Measurements from ENCODE around the gene GNA12.
A peak's percentile ranks its signal among the peaks of the same experiment; 100 is the strongest.

Gene GNA12

GRCh38 chr7:2864999-2865670 is 21.0 kb upstream of the GNA12 start:
- no peaks in the 10 kb centered on the region for H3K36me3 ChIP-seq (replicated peaks in 1 of 2; ENCODE audit: control insufficient read depth in 2 of 2, insufficient read depth in 2 of 2, low read length in 2 of 2)
- H3K9me3 ChIP-seq (replicated peaks in 1 of 2; ENCODE audit: control insufficient read depth in 2 of 2, insufficient read depth in 1 of 2, low read depth in 1 of 2, low read length in 2 of 2) = no peaks in the 10 kb centered on the region
- H3K4me3 ChIP-seq (ENCODE audit: low read length in 2 of 2) = no peak overlapping the region
- H3K4me2 ChIP-seq (ENCODE audit: insufficient read depth, low read length, poor library complexity, severe bottlenecking) = no peak overlapping the region
- H3K18ac ChIP-seq (ENCODE audit: low read length) = peak overlapping the region; percentile 73
- H2AFZ ChIP-seq (ENCODE audit: low read length) = peak overlapping the region; percentile 31
- no peak overlapping the region for H4K91ac ChIP-seq (ENCODE audit: low read depth, low read length, poor library complexity)
- H2BK120ac ChIP-seq (ENCODE audit: low read depth, low read length) = peak overlapping the region; percentile 6
- H2BK12ac ChIP-seq (ENCODE audit: low read length) = no peak overlapping the region
- H2AK5ac ChIP-seq (ENCODE audit: low read depth, low read length) = peak overlapping the region; percentile 59
- no peak overlapping the region for H3K14ac ChIP-seq (ENCODE audit: low read length)
- no peak overlapping the region for H3K9ac ChIP-seq (ENCODE audit: low read depth, low read length, poor library complexity)
- H3K4me1 ChIP-seq (ENCODE audit: control insufficient read depth in 2 of 2, insufficient read depth in 1 of 2, low read depth in 1 of 2, low read length in 2 of 2) = peaks cover 3 to 12% of the 10 kb centered on the region in 2 donors
- no peak overlapping the region for H3K27ac ChIP-seq (replicated peaks; ENCODE audit: low read length)
- peak overlapping the region; percentile 17 for H3K23ac ChIP-seq (ENCODE audit: low read depth, low read length, poor library complexity)
- no peaks in the 10 kb centered on the region for H3K27me3 ChIP-seq (ENCODE audit: control insufficient read depth in 3 of 3, insufficient read depth in 3 of 3, low read depth in 1 of 3, low read length in 3 of 3)
- WGBS, 2 donors (ENCODE audit: extremely low coverage in 2 of 2, insufficient read length in 2 of 2, insufficient replicate concordance in 1 of 2) = no CpG with 5 or more reads among the region's 17 CpGs
- peak; percentile 82 for DNase-seq (ENCODE audit: low spot score)
- no peak overlapping the region for H2BK5ac ChIP-seq (ENCODE audit: low read length)
- no peak overlapping the region for H4K8ac ChIP-seq (ENCODE audit: low read depth, low read length)
- no peak overlapping the region for H3K4ac ChIP-seq (ENCODE audit: low read length)
- H2BK15ac ChIP-seq (ENCODE audit: low read length) = peak overlapping the region; percentile 45
- H3K79me1 ChIP-seq (ENCODE audit: low read depth, low read length) = no peaks in the 10 kb centered on the region

GRCh38 chr7:2864204-2864985 is 20.3 kb upstream of the GNA12 start:
- Histone ChIP-seq H3K36me3 (replicated peaks in 1 of 2; ENCODE audit: control insufficient read depth in 2 of 2, insufficient read depth in 2 of 2, low read length in 2 of 2) (no peaks in the 10 kb centered on the region), H2BK120ac (ENCODE audit: low read depth, low read length) (no peak overlapping the region), H2BK12ac (ENCODE audit: low read length) (no peak overlapping the region), H3K14ac (ENCODE audit: low read length) (no peak overlapping the region), H2BK5ac (ENCODE audit: low read length) (no peak overlapping the region), H2BK15ac (ENCODE audit: low read length) (no peak overlapping the region), H3K4ac (ENCODE audit: low read length) (no peak overlapping the region), H2AFZ (ENCODE audit: low read length) (peak overlapping the region; percentile 85), H2AK5ac (ENCODE audit: low read depth, low read length) (no peak overlapping the region), H3K4me1 (ENCODE audit: control insufficient read depth in 2 of 2, insufficient read depth in 1 of 2, low read depth in 1 of 2, low read length in 2 of 2) (peaks cover 3 to 12% of the 10 kb centered on the region in 2 donors), H4K91ac (ENCODE audit: low read depth, low read length, poor library complexity) (no peak overlapping the region), H3K4me2 (ENCODE audit: insufficient read depth, low read length, poor library complexity, severe bottlenecking) (no peak overlapping the region), H3K27ac (replicated peaks; ENCODE audit: low read length) (no peak overlapping the region), H3K9me3 (replicated peaks in 1 of 2; ENCODE audit: control insufficient read depth in 2 of 2, insufficient read depth in 1 of 2, low read depth in 1 of 2, low read length in 2 of 2) (no peaks in the 10 kb centered on the region), H3K27me3 (ENCODE audit: control insufficient read depth in 3 of 3, insufficient read depth in 3 of 3, low read depth in 1 of 3, low read length in 3 of 3) (no peaks in the 10 kb centered on the region), H3K4me3 (ENCODE audit: low read length in 2 of 2) (no peak overlapping the region), H3K79me1 (ENCODE audit: low read depth, low read length) (no peaks in the 10 kb centered on the region), H3K9ac (ENCODE audit: low read depth, low read length, poor library complexity) (no peak overlapping the region), H4K8ac (ENCODE audit: low read depth, low read length) (no peak overlapping the region), H3K23ac (ENCODE audit: low read depth, low read length, poor library complexity) (no peak overlapping the region), H3K18ac (ENCODE audit: low read length) (no peak overlapping the region)
- WGBS, 2 donors (ENCODE audit: extremely low coverage in 2 of 2, insufficient read length in 2 of 2, insufficient replicate concordance in 1 of 2) = no CpG with 5 or more reads among the region's 12 CpGs
- no peak for DNase-seq (ENCODE audit: low spot score)

DNA sequence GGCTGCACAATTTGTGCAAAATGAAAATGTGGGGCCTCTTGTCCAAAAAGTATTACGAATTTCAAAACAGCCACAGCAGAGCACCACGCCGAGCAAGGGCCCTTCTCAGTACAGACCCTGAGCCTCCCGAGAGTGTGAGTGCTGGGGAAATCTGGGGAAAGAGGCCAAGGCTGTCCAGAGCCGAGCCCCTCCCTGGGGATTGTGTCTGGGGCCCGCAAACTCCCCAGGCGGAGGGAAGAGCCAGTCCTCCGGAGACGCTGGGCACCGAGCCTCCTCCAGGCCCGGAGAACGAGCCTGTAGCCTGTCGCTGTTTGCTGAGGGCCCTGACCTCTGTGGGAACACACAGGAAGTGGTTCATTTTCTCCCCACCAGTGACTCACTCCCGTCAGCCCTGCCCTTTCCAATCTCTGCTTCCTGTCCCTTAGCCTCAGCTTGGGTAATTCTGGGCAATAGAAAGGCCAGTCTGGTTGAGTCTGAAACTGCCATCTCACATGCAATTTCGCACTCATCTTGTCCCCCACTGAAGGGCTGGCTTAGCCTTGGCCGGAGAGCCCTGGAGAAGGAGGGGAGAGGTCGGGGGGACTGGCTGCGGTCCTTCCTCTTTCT is 19.5 kb upstream of the GNA12 start:
- Histone ChIP-seq H3K4ac (ENCODE audit: low read length) (no peak overlapping the region), H3K79me1 (ENCODE audit: low read depth, low read length) (no peaks in the 10 kb centered on the region), H2BK120ac (ENCODE audit: low read depth, low read length) (no peak overlapping the region), H2BK5ac (ENCODE audit: low read length) (no peak overlapping the region), H3K36me3 (replicated peaks in 1 of 2; ENCODE audit: control insufficient read depth in 2 of 2, insufficient read depth in 2 of 2, low read length in 2 of 2) (no peaks in the 10 kb centered on the region), H2BK15ac (ENCODE audit: low read length) (no peak overlapping the region), H3K4me1 (ENCODE audit: control insufficient read depth in 2 of 2, insufficient read depth in 1 of 2, low read depth in 1 of 2, low read length in 2 of 2) (peaks cover 3 to 12% of the 10 kb centered on the region in 2 donors), H3K18ac (ENCODE audit: low read length) (no peak overlapping the region), H3K9ac (ENCODE audit: low read depth, low read length, poor library complexity) (no peak overlapping the region), H3K4me2 (ENCODE audit: insufficient read depth, low read length, poor library complexity, severe bottlenecking) (no peak overlapping the region), H3K27ac (replicated peaks; ENCODE audit: low read length) (no peak overlapping the region), H4K91ac (ENCODE audit: low read depth, low read length, poor library complexity) (peak overlapping the region; percentile 90), H4K8ac (ENCODE audit: low read depth, low read length) (no peak overlapping the region), H2BK12ac (ENCODE audit: low read length) (no peak overlapping the region), H3K14ac (ENCODE audit: low read length) (no peak overlapping the region), H3K4me3 (ENCODE audit: low read length in 2 of 2) (no peak overlapping the region), H3K9me3 (replicated peaks in 1 of 2; ENCODE audit: control insufficient read depth in 2 of 2, insufficient read depth in 1 of 2, low read depth in 1 of 2, low read length in 2 of 2) (no peaks in the 10 kb centered on the region), H3K23ac (ENCODE audit: low read depth, low read length, poor library complexity) (no peak overlapping the region), H3K27me3 (ENCODE audit: control insufficient read depth in 3 of 3, insufficient read depth in 3 of 3, low read depth in 1 of 3, low read length in 3 of 3) (no peaks in the 10 kb centered on the region), H2AK5ac (ENCODE audit: low read depth, low read length) (peak overlapping the region; percentile 8), H2AFZ (ENCODE audit: low read length) (peak overlapping the region; percentile 85)
- DNase-seq (ENCODE audit: low spot score) = no peak
- WGBS, 2 donors (ENCODE audit: extremely low coverage in 2 of 2, insufficient read length in 2 of 2, insufficient replicate concordance in 1 of 2) = no CpG with 5 or more reads among the region's 18 CpGs

- H3K4me1 ChIP-seq (ENCODE audit: control insufficient read depth in 2 of 2, insufficient read depth in 1 of 2, low read depth in 1 of 2, low read length in 2 of 2) = peaks cover 3 to 12% of the 10 kb centered on the region in 2 donors
- no peak overlapping the region for H3K4me3 ChIP-seq (ENCODE audit: low read length in 2 of 2)
- DNase-seq (ENCODE audit: low spot score) = no peak
- no peak overlapping the region for H3K4me2 ChIP-seq (ENCODE audit: insufficient read depth, low read length, poor library complexity, severe bottlenecking)
- no peaks in the 10 kb centered on the region for H3K9me3 ChIP-seq (replicated peaks in 1 of 2; ENCODE audit: control insufficient read depth in 2 of 2, insufficient read depth in 1 of 2, low read depth in 1 of 2, low read length in 2 of 2)
- H2BK120ac ChIP-seq (ENCODE audit: low read depth, low read length) = no peak overlapping the region
- H3K79me1 ChIP-seq (ENCODE audit: low read depth, low read length) = no peaks in the 10 kb centered on the region
- H2AFZ ChIP-seq (ENCODE audit: low read length) = peak overlapping the region; percentile 85
- no peak overlapping the region for H2BK12ac ChIP-seq (ENCODE audit: low read length)
- no peak overlapping the region for H4K91ac ChIP-seq (ENCODE audit: low read depth, low read length, poor library complexity)
- no peak overlapping the region for H3K23ac ChIP-seq (ENCODE audit: low read depth, low read length, poor library complexity)
- H2AK5ac ChIP-seq (ENCODE audit: low read depth, low read length) = no peak overlapping the region
- H3K27ac ChIP-seq (replicated peaks; ENCODE audit: low read length) = no peak overlapping the region
- H3K9ac ChIP-seq (ENCODE audit: low read depth, low read length, poor library complexity) = no peak overlapping the region
- H4K8ac ChIP-seq (ENCODE audit: low read depth, low read length) = no peak overlapping the region
- H3K27me3 ChIP-seq (ENCODE audit: control insufficient read depth in 3 of 3, insufficient read depth in 3 of 3, low read depth in 1 of 3, low read length in 3 of 3) = no peaks in the 10 kb centered on the region
- no peak overlapping the region for H2BK15ac ChIP-seq (ENCODE audit: low read length)
- no peaks in the 10 kb centered on the region for H3K36me3 ChIP-seq (replicated peaks in 1 of 2; ENCODE audit: control insufficient read depth in 2 of 2, insufficient read depth in 2 of 2, low read length in 2 of 2)
- H3K18ac ChIP-seq (ENCODE audit: low read length) = peak overlapping the region; percentile 65
- no peak overlapping the region for H3K14ac ChIP-seq (ENCODE audit: low read length)
- WGBS, 2 donors (ENCODE audit: extremely low coverage in 2 of 2, insufficient read length in 2 of 2, insufficient replicate concordance in 1 of 2) = no CpG with 5 or more reads among the region's 22 CpGs
- H3K4ac ChIP-seq (ENCODE audit: low read length) = no peak overlapping the region
- no peak overlapping the region for H2BK5ac ChIP-seq (ENCODE audit: low read length)
These were observed 18.8 kb upstream of the GNA12 start for GRCh38 chr7:2862831-2863361.

Data from neuronal stem cell (in vitro differentiated cells).